Adrenal gland (tissue), 12 donors: ENCODE measurements around the gene COQ10A. TPM values are rescaled to one million over a fixed set of nuclear protein-coding genes. Genes with fewer than 3 reads are reported as not detected.

Source experiments
- DNase-seq, 7 donors: peaks; one replicate each; pipeline ENCODE4 v3.0.0-alpha.2; 2019 to 2020
- H3K27ac ChIP-seq, 5 donors: fragments of 200-600 bp; sonication (generic) in 4 of 5; 1 replicate in 3 of 5; 2 replicates in 2 of 5; pipeline versions ENCODE4 v1.5.1 to v1.8.0; 2016 to 2020; ENCODE audit warnings: mild to moderate bottlenecking in 1 of 5
- H3K27me3 ChIP-seq: fragments of 200-600 bp; 2 replicates; pipeline ENCODE4 v1.8.0; 2021
- H3K36me3 ChIP-seq, 2 donors: fragments of 200-600 bp; replicated peaks in 1 of 2; 1 replicate in 1 of 2; 2 replicates in 1 of 2; pipeline versions ENCODE4 v1.5.1 to v1.8.0; 2018 to 2022
- H3K4me1 ChIP-seq, 2 donors: fragments of 200-600 bp; replicated peaks in 1 of 2; 1 replicate in 1 of 2; 2 replicates in 1 of 2; pipeline versions ENCODE4 v1.5.1 to v1.8.0; 2018 to 2021
- H3K4me3 ChIP-seq, 4 donors: fragments of 200-600 bp; sonication (generic) in 3 of 4; one replicate each; pipeline ENCODE4 v1.5.1; 2016 to 2018
- H3K9me3 ChIP-seq, 3 donors: fragments of 200-600 bp; sonication (generic) in 1 of 3; replicated peaks in 1 of 3; 1 replicate in 2 of 3; 2 replicates in 1 of 3; pipeline versions ENCODE4 v1.5.1 to v1.8.0; 2016 to 2021
- POLR2A ChIP-seq, 2 donors: fragments of 450-650 bp; IDR thresholded peaks; one replicate each; pipeline ENCODE4 v1.6.1; 2017; ENCODE audit warnings: antibody characterized with exemption in 2 of 2, mild to moderate bottlenecking in 2 of 2, moderate library complexity in 1 of 2
- WGBS, 4 donors: extraction: QIAGEN DNeasy Blood & Tissue Kit in 2 of 4; methylation state at CpG; one replicate each; pipeline versions ENCODE4 v1.1.5 to v1.1.7; 2013 to 2017; 5-methylcytosine and 5-hydroxymethylcytosine counted together
- intact Hi-C, 2 donors: fragments of 100-400 bp; cut with DNase I; formaldehyde crosslinking; loops; one replicate each; pipeline versions ENCODE4 v1.14.1 to v1.15.0; 2022 to 2023
- polyA plus RNA-seq, 3 donors: library from polyadenylated mRNA; stranded (reverse); fragments of 200-250 nt in 2 of 3; fragments of 350-450 nt in 1 of 3; fragmentation: Illumina TruSeq in 1 of 3; extraction: RNeasy Lipid Tissue Mini Kit (QIAGEN cat#74804) in 1 of 3; gene quantifications; one replicate each; pipeline ENCODE4 v1.2.3, GENCODE V29; 2013 to 2014
- total RNA-seq, 9 donors: library from RNA; depleted of rRNA in 4 of 9; stranded (reverse); fragments of >200 nt in 4 of 9; fragments of 120-200 nt in 1 of 9; fragmentation: NEBNext Ultra II Directional in 1 of 9; extraction: Animal tissue kit (Norgen Biotek cat#: 25700) in 1 of 9; gene quantifications; one replicate each; pipeline versions ENCODE4 v1.1.0 to v1.2.4, GENCODE V29; 2013 to 2023
- TF ChIP-seq, protein P1 (sequence below), 6 experiments: fragments of 450-650 bp in 4 of 6; fragments of 200-600 bp in 2 of 6; sonication (generic) in 1 of 6; IDR thresholded peaks; 1 replicate in 5 of 6; 2 replicates in 1 of 6; pipeline versions ENCODE4 v1.5.1 to v1.8.0; 2016 to 2021; ENCODE audit warnings: antibody characterized with exemption in 6 of 6, mild to moderate bottlenecking in 2 of 6, moderate library complexity in 1 of 6
- donor health status: healthy with polysubstance abuse.
- donor health status: Bipolar disorder and iron deficiency.
- donor health status: DM: yes; HTN: yes; CAD: no.
- donor health status: DM: no; HTN: no; CAD: no.
- donor health status: DM: no; HTN: no; CAD: no.
- donor health status: DM: yes; HTN: yes; CAD: no.

The COQ10A gene
- total and polyA plus RNA-seq, 12 donors, result 24.2 to 65.1 (median 35.1) TPM

DNA sequence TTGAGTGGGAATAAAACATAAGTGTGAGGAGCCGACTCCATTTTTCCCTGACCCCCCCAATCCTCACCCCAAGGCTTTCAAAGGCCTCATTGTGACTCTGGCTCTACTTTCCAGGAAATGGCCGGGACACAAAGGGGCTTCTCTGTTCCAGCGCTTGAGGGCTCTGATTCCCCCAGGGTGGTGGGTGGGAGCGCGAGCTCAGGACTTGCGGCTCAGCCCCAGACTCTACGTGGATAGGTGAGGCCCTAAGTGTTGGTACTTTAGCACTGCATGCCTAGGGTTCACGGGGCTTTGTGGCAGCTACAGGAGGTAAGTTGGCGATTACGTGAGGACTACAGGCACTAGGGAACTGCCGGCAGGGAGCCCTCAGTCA lies 48.5 kb downstream of the COQ10A start:
- no peaks in the 10 kb centered on the region for H3K27me3 ChIP-seq
- peaks cover 0 to 47% of the 10 kb centered on the region in 2 donors for H3K36me3 ChIP-seq
- H3K9me3 ChIP-seq, result no peaks in the 10 kb centered on the region
- peak overlapping the region; percentile 67 to 97 (median 90) for H3K27ac ChIP-seq
- peak overlapping the region; percentile 16 to 93 (median 61) for H3K4me3 ChIP-seq
- TF ChIP-seq, protein P1, sequence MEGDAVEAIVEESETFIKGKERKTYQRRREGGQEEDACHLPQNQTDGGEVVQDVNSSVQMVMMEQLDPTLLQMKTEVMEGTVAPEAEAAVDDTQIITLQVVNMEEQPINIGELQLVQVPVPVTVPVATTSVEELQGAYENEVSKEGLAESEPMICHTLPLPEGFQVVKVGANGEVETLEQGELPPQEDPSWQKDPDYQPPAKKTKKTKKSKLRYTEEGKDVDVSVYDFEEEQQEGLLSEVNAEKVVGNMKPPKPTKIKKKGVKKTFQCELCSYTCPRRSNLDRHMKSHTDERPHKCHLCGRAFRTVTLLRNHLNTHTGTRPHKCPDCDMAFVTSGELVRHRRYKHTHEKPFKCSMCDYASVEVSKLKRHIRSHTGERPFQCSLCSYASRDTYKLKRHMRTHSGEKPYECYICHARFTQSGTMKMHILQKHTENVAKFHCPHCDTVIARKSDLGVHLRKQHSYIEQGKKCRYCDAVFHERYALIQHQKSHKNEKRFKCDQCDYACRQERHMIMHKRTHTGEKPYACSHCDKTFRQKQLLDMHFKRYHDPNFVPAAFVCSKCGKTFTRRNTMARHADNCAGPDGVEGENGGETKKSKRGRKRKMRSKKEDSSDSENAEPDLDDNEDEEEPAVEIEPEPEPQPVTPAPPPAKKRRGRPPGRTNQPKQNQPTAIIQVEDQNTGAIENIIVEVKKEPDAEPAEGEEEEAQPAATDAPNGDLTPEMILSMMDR (IDR thresholded peaks at IDR 0.05), result no peak
- no peak for TF ChIP-seq POLR2A (IDR thresholded peaks at IDR 0.05)
- H3K4me1 ChIP-seq, result peaks cover 7 to 15% of the 10 kb centered on the region in 2 donors
- WGBS, 4 donors, result 0 to 2% (median 2%) methylated on average over 1 to 11 of the region's 11 CpGs
- intact Hi-C loops, result no loop called here
- peak in 1 of 7 donors; percentile 39 for DNase-seq

DNA sequence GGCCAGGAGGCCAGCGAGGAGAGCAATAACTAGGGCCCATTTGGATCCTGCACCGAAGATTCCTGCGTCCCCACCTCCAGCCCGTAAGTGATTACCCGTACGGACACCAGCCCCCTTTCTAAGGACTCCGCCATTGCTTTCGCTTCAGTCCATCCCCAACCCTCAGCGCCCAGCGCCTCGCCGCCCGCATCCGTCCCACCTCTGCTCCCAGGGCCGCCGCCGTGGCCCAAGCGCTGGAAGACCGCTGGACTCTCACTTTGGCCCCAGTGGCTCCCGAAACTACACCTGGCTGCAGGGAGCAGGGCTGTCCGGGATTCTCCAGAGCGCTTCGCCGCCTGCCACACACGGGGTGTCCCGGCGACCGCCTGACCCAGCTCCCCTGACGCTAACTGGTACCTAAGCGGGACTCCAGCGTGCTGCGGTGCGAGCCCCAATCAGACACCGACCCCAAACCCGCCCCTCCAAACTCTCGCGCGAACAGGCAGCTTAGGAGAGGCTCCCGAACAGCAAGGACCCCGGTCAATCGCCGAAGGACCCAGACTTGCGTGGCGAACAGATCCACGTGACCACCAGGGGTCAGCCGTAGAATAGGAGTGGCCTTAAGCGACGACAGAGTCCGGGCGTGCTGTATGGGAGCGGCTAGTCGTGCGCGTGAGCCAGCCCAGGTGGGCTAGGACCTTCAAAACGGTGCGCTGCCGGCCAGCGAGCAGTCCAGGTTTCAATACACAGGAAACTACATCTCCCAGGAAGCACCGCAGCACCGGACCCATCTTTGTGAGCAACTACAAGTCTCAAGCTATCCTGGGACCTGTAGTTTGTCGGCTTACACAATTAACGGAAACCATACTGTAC lies 49.1 kb downstream of the COQ10A start, which contains the start of gene CNPY2:
CNPY2 (minus strand) TSS at position 367 of the 852 bp plus-strand sequence. CDS start 771 bp downstream, outside the sequence.
- Histone ChIP-seq H3K36me3 (peaks cover 0 to 41% of the 10 kb centered on the region in 2 donors), H3K27me3 (no peaks in the 10 kb centered on the region), H3K4me3 (peak within 1 kb of the TSS; percentile 31 to 93 (median 62)), H3K9me3 (no peaks in the 10 kb centered on the region), H3K27ac (peak within 1 kb of the TSS; percentile 67 to 97 (median 90)), H3K4me1 (peaks cover 7 to 15% of the 10 kb centered on the region in 2 donors)
- intact Hi-C loops, result no loop called here
- TF ChIP-seq, protein P1 (IDR thresholded peaks at IDR 0.05), result peak in 3 of 6 experiments; percentile 10 to 32 (median 26)
- peak; percentile 48 to 90 for TF ChIP-seq POLR2A (IDR thresholded peaks at IDR 0.05)
- peak; percentile 94 to 99 (median 98) for DNase-seq
- WGBS, 4 donors, result 0 to 1% (median 0%) methylated on average over 15 to 62 of the region's 62 CpGs

DNA sequence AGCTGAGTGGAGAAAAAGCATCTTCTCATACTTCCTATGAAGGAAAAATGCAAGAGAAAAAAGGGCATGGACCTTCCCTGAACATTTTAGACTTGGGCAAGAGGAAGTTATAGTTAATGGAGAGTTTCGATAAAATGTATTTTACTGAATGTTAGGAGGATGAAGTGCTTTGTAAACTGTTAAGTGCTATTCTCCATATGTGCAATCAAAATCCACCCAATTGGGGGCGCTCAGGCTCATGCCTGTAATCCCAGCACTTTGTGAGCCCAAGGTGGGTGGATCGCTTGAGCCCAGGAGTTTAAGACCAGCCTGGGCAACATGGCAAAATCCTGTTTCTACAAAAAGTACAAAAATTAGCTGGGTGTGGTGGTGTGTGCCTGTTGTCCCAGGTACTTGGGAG lies 50.9 kb downstream of the COQ10A start:
- Histone ChIP-seq H3K4me1 (peaks cover 7 to 15% of the 10 kb centered on the region in 2 donors), H3K27me3 (no peaks in the 10 kb centered on the region), H3K9me3 (no peaks in the 10 kb centered on the region), H3K36me3 (peaks cover 0 to 36% of the 10 kb centered on the region in 2 donors), H3K4me3 (no peak overlapping the region), H3K27ac (no peak overlapping the region)
- WGBS, 4 donors, result 94 to 98% (median 95%) methylated on average over 3 of the region's 3 CpGs
- TF ChIP-seq, protein P1 (IDR thresholded peaks at IDR 0.05), result no peak
- no peak for TF ChIP-seq POLR2A (IDR thresholded peaks at IDR 0.05)
- no peak for DNase-seq
- intact Hi-C loops, result no loop called here

Other genes with a start within 250 kb of the COQ10A start
- gene IKZF4, start 245.9 kb upstream of the COQ10A start, total RNA-seq, result 10 to 100 TPM in 6 of 9 donors, 1 to 10 TPM in 3; 6.0 to 34.0 (median 13.3) TPM
- gene IKZF4, start 245.9 kb upstream of the COQ10A start, polyA plus RNA-seq, result 10 to 100 TPM in 1 of 3 donors, 1 to 10 TPM in 2; 5.7 to 10.3 (median 6.4) TPM
- 1,000 to 10,000 TPM in 3 of 9 donors, 100 to 1,000 TPM in 3, 10 to 100 TPM in 3; 76.7 to 2,374 (median 441) TPM for gene RPS26, start 225.0 kb upstream of the COQ10A start, total RNA-seq
- gene RPS26, start 225.0 kb upstream of the COQ10A start, polyA plus RNA-seq, result 1,000 to 10,000 TPM; 1,149 to 1,897 (median 1,249) TPM
- gene ERBB3, start 186.8 kb upstream of the COQ10A start, total RNA-seq, result 10 to 100 TPM in 1 of 9 donors, 1 to 10 TPM in 8; 1.3 to 25.7 (median 1.6) TPM
- gene ERBB3, start 186.8 kb upstream of the COQ10A start, polyA plus RNA-seq, result 1 to 10 TPM; 1.9 to 5.0 (median 2.6) TPM
- gene PA2G4, start 162.4 kb upstream of the COQ10A start, total RNA-seq, result 100 to 1,000 TPM in 5 of 9 donors, 10 to 100 TPM in 4; 64.1 to 129 (median 106) TPM
- gene PA2G4, start 162.4 kb upstream of the COQ10A start, polyA plus RNA-seq, result 100 to 1,000 TPM in 2 of 3 donors, 10 to 100 TPM in 1; 83.3 to 252 (median 106) TPM
- 1,000 to 10,000 TPM; 1,635 to 5,801 (median 3,259) TPM for gene RPL41, start 150.3 kb upstream of the COQ10A start, total RNA-seq
- gene RPL41, start 150.3 kb upstream of the COQ10A start, polyA plus RNA-seq, result 1,000 to 10,000 TPM; 2,153 to 6,204 (median 2,446) TPM
- gene ZC3H10, start 148.7 kb upstream of the COQ10A start, total RNA-seq, result 10 to 100 TPM in 3 of 9 donors, 1 to 10 TPM in 6; 4.3 to 15.0 (median 8.4) TPM
- gene ZC3H10, start 148.7 kb upstream of the COQ10A start, polyA plus RNA-seq, result 1 to 10 TPM; 2.2 to 5.5 (median 5.0) TPM
- gene ESYT1, start 138.7 kb upstream of the COQ10A start, total RNA-seq, result 100 to 1,000 TPM in 7 of 9 donors, 10 to 100 TPM in 2; 26.3 to 156 (median 125) TPM
- gene ESYT1, start 138.7 kb upstream of the COQ10A start, polyA plus RNA-seq, result 100 to 1,000 TPM in 1 of 3 donors, 10 to 100 TPM in 2; 27.2 to 103 (median 35.4) TPM
- 10 to 100 TPM; 28.0 to 89.3 (median 66.8) TPM for gene MYL6B, start 114.4 kb upstream of the COQ10A start, total RNA-seq
- 100 to 1,000 TPM in 2 of 3 donors, 10 to 100 TPM in 1; 33.4 to 129 (median 118) TPM for gene MYL6B, start 114.4 kb upstream of the COQ10A start, polyA plus RNA-seq
- gene MYL6, start 108.6 kb upstream of the COQ10A start, total RNA-seq, result 1,000 to 10,000 TPM; 1,276 to 2,410 (median 1,576) TPM
- 1,000 to 10,000 TPM; 1,464 to 3,646 (median 1,841) TPM for gene MYL6, start 108.6 kb upstream of the COQ10A start, polyA plus RNA-seq
- 100 to 1,000 TPM in 1 of 9 donors, 10 to 100 TPM in 8; 36.3 to 102 (median 64.0) TPM for gene SMARCC2, start 77.5 kb upstream of the COQ10A start, total RNA-seq
- gene SMARCC2, start 77.5 kb upstream of the COQ10A start, polyA plus RNA-seq, result 10 to 100 TPM; 22.8 to 75.1 (median 46.6) TPM
- 10 to 100 TPM; 42.4 to 90.6 (median 64.1) TPM for gene RNF41, start 45.0 kb upstream of the COQ10A start, total RNA-seq
- 10 to 100 TPM; 13.0 to 44.0 (median 13.5) TPM for gene RNF41, start 45.0 kb upstream of the COQ10A start, polyA plus RNA-seq
- gene NABP2, start 42.6 kb upstream of the COQ10A start, total RNA-seq, result 10 to 100 TPM; 23.8 to 55.4 (median 48.4) TPM
- 10 to 100 TPM; 24.6 to 48.3 (median 39.7) TPM for gene NABP2, start 42.6 kb upstream of the COQ10A start, polyA plus RNA-seq
- gene SLC39A5, start 36.9 kb upstream of the COQ10A start, total RNA-seq, result under 1 TPM in 3 of 9 donors, not detected in 6; 0.50 to 0.83 (median 0.65) TPM
- gene SLC39A5, start 36.9 kb upstream of the COQ10A start, polyA plus RNA-seq, result 1 to 10 TPM in 1 of 3 donors, under 1 TPM in 1, not detected in 1; 0.54 to 2.0 TPM
- gene ANKRD52, start 8.6 kb upstream of the COQ10A start, total RNA-seq, result 10 to 100 TPM; 21.3 to 86.8 (median 28.5) TPM
- gene ANKRD52, start 8.6 kb upstream of the COQ10A start, polyA plus RNA-seq, result 10 to 100 TPM in 2 of 3 donors, 1 to 10 TPM in 1; 8.4 to 54.0 (median 28.8) TPM
- 100 to 1,000 TPM; 143 to 417 (median 265) TPM for gene CS, start 33.4 kb downstream of the COQ10A start, total RNA-seq
- 100 to 1,000 TPM in 1 of 3 donors, 10 to 100 TPM in 2; 64.6 to 404 (median 73.1) TPM for gene CS, start 33.4 kb downstream of the COQ10A start, polyA plus RNA-seq
- 100 to 1,000 TPM; 103 to 163 (median 146) TPM for gene CNPY2, start 49.0 kb downstream of the COQ10A start, total RNA-seq
- 100 to 1,000 TPM; 138 to 192 (median 179) TPM for gene CNPY2, start 49.0 kb downstream of the COQ10A start, polyA plus RNA-seq
- gene PAN2, start 67.1 kb downstream of the COQ10A start, total RNA-seq, result 100 to 1,000 TPM in 1 of 9 donors, 10 to 100 TPM in 8; 19.6 to 124 (median 61.6) TPM
- gene PAN2, start 67.1 kb downstream of the COQ10A start, polyA plus RNA-seq, result 100 to 1,000 TPM in 2 of 3 donors, 10 to 100 TPM in 1; 40.8 to 111 (median 102) TPM
- gene IL23A, start 71.9 kb downstream of the COQ10A start, total RNA-seq, result under 1 TPM in 4 of 9 donors, not detected in 5; 0.29 to 0.67 (median 0.62) TPM
- 1 to 10 TPM in 1 of 3 donors, under 1 TPM in 2; 0.55 to 1.3 (median 0.64) TPM for gene IL23A, start 71.9 kb downstream of the COQ10A start, polyA plus RNA-seq
- gene STAT2, start 93.2 kb downstream of the COQ10A start, total RNA-seq, result 100 to 1,000 TPM in 5 of 9 donors, 10 to 100 TPM in 4; 74.2 to 197 (median 101) TPM
- 100 to 1,000 TPM in 1 of 3 donors, 10 to 100 TPM in 2; 45.3 to 120 (median 47.3) TPM for gene STAT2, start 93.2 kb downstream of the COQ10A start, polyA plus RNA-seq
- gene APOF, start 95.9 kb downstream of the COQ10A start, total RNA-seq, result not detected
- gene APOF, start 95.9 kb downstream of the COQ10A start, polyA plus RNA-seq, result under 1 TPM in 1 of 3 donors, not detected in 2; 0.24 TPM
- gene TIMELESS, start 182.5 kb downstream of the COQ10A start, total RNA-seq, result 1 to 10 TPM; 5.9 to 9.3 (median 7.3) TPM
- gene TIMELESS, start 182.5 kb downstream of the COQ10A start, polyA plus RNA-seq, result 1 to 10 TPM; 4.6 to 5.6 (median 5.3) TPM
- 1 to 10 TPM in 1 of 9 donors, under 1 TPM in 3, not detected in 5; 0.32 to 1.6 (median 0.39) TPM for gene MIP, start 187.7 kb downstream of the COQ10A start, total RNA-seq
- gene MIP, start 187.7 kb downstream of the COQ10A start, polyA plus RNA-seq, result under 1 TPM; 0.08 to 0.24 (median 0.17) TPM
- 1 to 10 TPM; 2.8 to 6.5 (median 5.3) TPM for gene SPRYD4, start 201.6 kb downstream of the COQ10A start, total RNA-seq
- gene SPRYD4, start 201.6 kb downstream of the COQ10A start, polyA plus RNA-seq, result 1 to 10 TPM; 2.5 to 5.6 (median 3.2) TPM
- 1 to 10 TPM in 5 of 9 donors, under 1 TPM in 3, not detected in 1; 0.17 to 3.3 (median 1.1) TPM for gene GLS2, start 221.2 kb downstream of the COQ10A start, total RNA-seq
- gene GLS2, start 221.2 kb downstream of the COQ10A start, polyA plus RNA-seq, result 1 to 10 TPM; 1.5 to 5.3 (median 1.6) TPM